DOHH2 (cell line): ENCODE measurements around the gene SREBF2.

Source experiments
- H3F3A ChIP-seq: fragments of 200-600 bp; sonication (generic), shearing (Covaris generic); 2 replicates; pipeline ENCODE4 v1.6.0; 2016; ENCODE audit warnings: antibody characterized with exemption, mild to moderate bottlenecking; ENCODE audit not compliant: control insufficient read depth, insufficient read depth
- H3K27ac ChIP-seq: fragments of 200-600 bp; sonication (generic); 2 replicates; pipeline ENCODE4 v1.5.1; 2014; ENCODE audit warnings: low read depth, mild to moderate bottlenecking, low read length, moderate library complexity
- H3K27me3 ChIP-seq: fragments of 200-600 bp; sonication (generic); 2 replicates; pipeline ENCODE4 v1.6.1; 2014; ENCODE audit warnings: mild to moderate bottlenecking, low read length, mixed read lengths; ENCODE audit not compliant: control insufficient read depth
- H3K36me3 ChIP-seq: fragments of 200-600 bp; sonication (generic); 2 replicates; pipeline ENCODE4 v1.6.1; 2014; ENCODE audit warnings: mild to moderate bottlenecking, low read length, moderate library complexity, mixed read lengths; ENCODE audit not compliant: control insufficient read depth
- H3K4me1 ChIP-seq: fragments of 200-600 bp; sonication (generic); 2 replicates; pipeline ENCODE4 v1.6.1; 2014; ENCODE audit warnings: mild to moderate bottlenecking, low read length, mixed read lengths; ENCODE audit not compliant: control insufficient read depth
- H3K4me2 ChIP-seq: fragments of 200-600 bp; sonication (generic); 2 replicates; pipeline ENCODE4 v1.6.0; 2014; ENCODE audit warnings: mild to moderate bottlenecking, low read length, moderate library complexity
- H3K4me3 ChIP-seq: fragments of 200-600 bp; sonication (generic); 2 replicates; pipeline ENCODE4 v1.5.1; 2014; ENCODE audit warnings: mild to moderate bottlenecking, low read length, mixed read lengths
- H3K79me2 ChIP-seq: fragments of 200-600 bp; sonication (generic); 2 replicates; pipeline ENCODE4 v1.6.1; 2014; ENCODE audit warnings: mild to moderate bottlenecking, low read length, mixed read lengths; ENCODE audit not compliant: control insufficient read depth
- H3K9me2 ChIP-seq: fragments of 200-600 bp; sonication (generic); replicated peaks from 2 replicates; pipeline ENCODE4 v1.6.1; 2014; ENCODE audit warnings: mild to moderate bottlenecking, low read length, mixed read lengths; ENCODE audit not compliant: control insufficient read depth
- H3K9me3 ChIP-seq: fragments of 200-600 bp; sonication (generic); 2 replicates; pipeline ENCODE4 v1.6.1; 2014; ENCODE audit warnings: antibody characterized with exemption, low read length, mixed read lengths; ENCODE audit not compliant: control insufficient read depth, insufficient read depth
- H4K20me1 ChIP-seq: fragments of 200-600 bp; sonication (generic); 2 replicates; pipeline ENCODE4 v1.6.0; 2014; ENCODE audit warnings: low read depth, mild to moderate bottlenecking, antibody characterized with exemption, low read length, moderate library complexity; ENCODE audit not compliant: control insufficient read depth, insufficient read depth
- EZH2phosphoT487 ChIP-seq: fragments of 200-600 bp; sonication (generic); IDR thresholded peaks from 2 replicates; pipeline ENCODE4 v1.6.1; 2017; ENCODE audit warnings: borderline replicate concordance, mild to moderate bottlenecking, antibody characterized with exemption, low read length, moderate library complexity, mixed read lengths
- TF ChIP-seq, protein P1 (sequence below): fragments of 200-600 bp; sonication (generic); IDR thresholded peaks from one replicate; pipeline ENCODE4 v1.5.1; 2014; ENCODE audit warnings: antibody characterized with exemption, mild to moderate bottlenecking, low read depth, low read length; ENCODE audit not compliant: poor library complexity, severe bottlenecking

SREBF2 gene

DNA sequence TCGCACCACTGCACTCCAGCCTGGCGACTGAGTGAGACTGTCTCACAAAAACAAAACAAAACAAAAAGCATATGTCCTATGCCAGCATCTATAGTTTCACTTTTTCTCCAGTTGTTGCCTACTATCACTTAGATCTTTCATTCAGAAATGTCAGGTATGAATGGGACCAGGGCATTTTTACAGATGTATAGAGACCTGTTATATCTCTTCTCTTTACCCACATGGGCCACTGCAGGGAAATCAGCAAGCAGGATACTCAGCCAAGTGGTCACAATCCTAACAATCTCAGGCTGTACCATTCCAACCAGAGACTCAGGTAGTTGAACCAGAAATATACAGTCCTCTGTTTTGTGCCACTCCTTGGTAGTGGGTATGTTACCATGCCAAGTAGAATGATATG lies 16.0 kb upstream of the SREBF2 start:
- no peaks in the 10 kb centered on the region for H3K27me3 ChIP-seq
- no peaks in the 10 kb centered on the region for H3K9me3 ChIP-seq
- no peaks in the 10 kb centered on the region for H3F3A ChIP-seq
- no peaks in the 10 kb centered on the region for H3K79me2 ChIP-seq
- H3K36me3 ChIP-seq: peaks cover 25% of the 10 kb centered on the region
- no peak overlapping the region for H3K4me2 ChIP-seq
- no peak overlapping the region for H3K4me3 ChIP-seq
- no peaks in the 10 kb centered on the region for H4K20me1 ChIP-seq
- TF ChIP-seq EZH2phosphoT487: no peak
- TF ChIP-seq, protein P1, sequence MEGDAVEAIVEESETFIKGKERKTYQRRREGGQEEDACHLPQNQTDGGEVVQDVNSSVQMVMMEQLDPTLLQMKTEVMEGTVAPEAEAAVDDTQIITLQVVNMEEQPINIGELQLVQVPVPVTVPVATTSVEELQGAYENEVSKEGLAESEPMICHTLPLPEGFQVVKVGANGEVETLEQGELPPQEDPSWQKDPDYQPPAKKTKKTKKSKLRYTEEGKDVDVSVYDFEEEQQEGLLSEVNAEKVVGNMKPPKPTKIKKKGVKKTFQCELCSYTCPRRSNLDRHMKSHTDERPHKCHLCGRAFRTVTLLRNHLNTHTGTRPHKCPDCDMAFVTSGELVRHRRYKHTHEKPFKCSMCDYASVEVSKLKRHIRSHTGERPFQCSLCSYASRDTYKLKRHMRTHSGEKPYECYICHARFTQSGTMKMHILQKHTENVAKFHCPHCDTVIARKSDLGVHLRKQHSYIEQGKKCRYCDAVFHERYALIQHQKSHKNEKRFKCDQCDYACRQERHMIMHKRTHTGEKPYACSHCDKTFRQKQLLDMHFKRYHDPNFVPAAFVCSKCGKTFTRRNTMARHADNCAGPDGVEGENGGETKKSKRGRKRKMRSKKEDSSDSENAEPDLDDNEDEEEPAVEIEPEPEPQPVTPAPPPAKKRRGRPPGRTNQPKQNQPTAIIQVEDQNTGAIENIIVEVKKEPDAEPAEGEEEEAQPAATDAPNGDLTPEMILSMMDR: no peak
- no peak overlapping the region for H3K27ac ChIP-seq
- H3K4me1 ChIP-seq: no peaks in the 10 kb centered on the region
- H3K9me2 ChIP-seq: no peaks in the 10 kb centered on the region

DNA sequence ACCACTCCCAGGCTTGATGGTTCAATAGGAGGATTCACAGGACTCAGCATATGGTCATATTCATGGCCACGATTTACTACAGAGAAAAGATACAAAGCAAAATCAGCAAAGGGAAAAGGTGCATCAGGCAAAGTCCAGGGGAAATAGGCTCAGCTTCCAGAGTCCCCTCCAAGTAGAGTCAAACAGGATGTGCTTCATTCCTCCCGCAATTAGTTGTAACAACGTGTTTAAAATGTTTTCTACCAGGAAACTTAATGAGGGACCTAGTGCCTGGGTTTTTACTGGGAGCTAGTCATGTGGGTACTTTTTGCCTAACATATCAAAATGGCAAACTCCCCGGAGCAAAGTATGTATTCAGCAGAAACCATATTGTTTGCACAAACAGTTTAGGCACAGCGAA lies 14.9 kb upstream of the SREBF2 start:
- H3K27ac ChIP-seq: no peak overlapping the region
- no peak for TF ChIP-seq EZH2phosphoT487
- TF ChIP-seq, protein P1: no peak
- H3K27me3 ChIP-seq: no peaks in the 10 kb centered on the region
- H4K20me1 ChIP-seq: no peaks in the 10 kb centered on the region
- H3K4me3 ChIP-seq: no peak overlapping the region
- no peaks in the 10 kb centered on the region for H3K9me2 ChIP-seq
- H3K36me3 ChIP-seq: peaks cover 24% of the 10 kb centered on the region
- H3K79me2 ChIP-seq: no peaks in the 10 kb centered on the region
- no peaks in the 10 kb centered on the region for H3K9me3 ChIP-seq
- H3K4me2 ChIP-seq: no peak overlapping the region
- peaks cover 3% of the 10 kb centered on the region for H3K4me1 ChIP-seq
- no peaks in the 10 kb centered on the region; the same call in 1 of the 2 replicates for H3F3A ChIP-seq

DNA sequence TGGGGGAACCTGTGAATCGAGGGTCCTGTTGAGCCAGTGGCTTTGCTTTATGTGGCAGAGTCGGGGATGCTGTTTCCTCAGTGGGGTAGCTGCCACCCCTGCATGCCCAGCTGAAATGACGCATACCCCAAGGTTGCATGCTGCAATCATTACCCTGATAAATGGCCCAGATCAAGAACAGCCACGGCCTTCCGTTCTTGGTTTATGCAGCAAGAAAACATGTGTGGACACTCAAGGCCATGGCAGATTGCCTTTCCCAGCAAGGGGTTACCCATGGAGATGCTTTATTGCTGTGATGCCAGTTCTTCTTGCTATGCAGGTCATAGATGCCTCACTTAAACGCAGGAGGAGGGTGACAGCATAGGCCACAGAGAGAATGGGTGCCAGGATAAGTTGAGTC lies 14.3 kb upstream of the SREBF2 start:
- Histone ChIP-seq H3F3A (no peaks in the 10 kb centered on the region; the same call in 1 of the 2 replicates), H3K4me1 (peaks cover 4% of the 10 kb centered on the region), H3K36me3 (peaks cover 23% of the 10 kb centered on the region), H3K79me2 (no peaks in the 10 kb centered on the region), H3K27me3 (no peaks in the 10 kb centered on the region), H3K4me3 (no peak overlapping the region), H3K9me3 (no peaks in the 10 kb centered on the region), H4K20me1 (no peaks in the 10 kb centered on the region), H3K4me2 (no peak overlapping the region), H3K9me2 (no peaks in the 10 kb centered on the region), H3K27ac (no peak overlapping the region)
- TF ChIP-seq EZH2phosphoT487: no peak
- TF ChIP-seq, protein P1: no peak
